Endothelial cell of umbilical vein (primary cell): ENCODE data around the gene SERTAD4. TPM values are rescaled to one million over a fixed set of nuclear protein-coding genes. Genes with fewer than 3 reads are reported as not detected.

Experiments used
- BruUV-seq: library from RNA; stranded (reverse); fragments of 400-500 nt; replicated peaks from 2 replicates; lab custom pipeline; 2021; lab: Mats Ljungman, UMichigan
- CTCF ChIA-PET: fragments of 300-600, 350-600 bp; sonication (Branson Sonifier 250); formaldehyde crosslinking; loops from one replicate; lab custom pipeline; 2021; ENCODE audit warnings: antibody characterized with exemption, inconsistent platforms; lab: Charles Lee
- POLR2A ChIA-PET: fragments of 300-600, 350-600 bp; sonication (Branson Sonifier 250); formaldehyde crosslinking; loops from one replicate; lab custom pipeline; 2021; ENCODE audit warnings: antibody characterized with exemption, inconsistent platforms; lab: Charles Lee
- DNase-seq: peaks from one replicate; pipeline ENCODE4 v3.0.0-alpha.2; 2011; ENCODE audit warnings: low read depth, low spot score
- FAIRE-seq: peaks from 2 replicates; lab custom pipeline; 2011; peaks lifted over from hg19 to GRCh38; lab: Jason Lieb, UNC
- H2AFZ ChIP-seq: 2 replicates; pipeline ENCODE4 v1.6.0; 2012; ENCODE audit warnings: low read depth, low read length, control low read depth, inconsistent platforms
- H3K27ac ChIP-seq: 2 replicates; pipeline ENCODE4 v1.5.1; 2011; ENCODE audit warnings: low read depth, mild to moderate bottlenecking, control low read depth, low read length, moderate library complexity; ENCODE audit not compliant: insufficient read depth
- H3K27me3 ChIP-seq, 2 experiments: 2 replicates each; pipeline versions ENCODE4 v1.6.0 to v1.6.1; 2011; ENCODE audit warnings: low read length in 2 of 2, mixed read lengths in 1 of 2; ENCODE audit not compliant: control insufficient read depth in 2 of 2, insufficient read depth in 2 of 2
- H3K36me3 ChIP-seq, 2 experiments: 2 replicates in 1 of 2; 3 replicates in 1 of 2; pipeline ENCODE4 v1.5.1; 2011; ENCODE audit warnings: low read length in 2 of 2, mild to moderate bottlenecking in 1 of 2, moderate library complexity in 1 of 2; ENCODE audit not compliant: control insufficient read depth in 2 of 2, insufficient read depth in 2 of 2; ENCODE audit errors: extremely low read depth in 1 of 2
- H3K4me1 ChIP-seq: 3 replicates; pipeline ENCODE4 v1.5.1; 2011; ENCODE audit warnings: mild to moderate bottlenecking, low read length; ENCODE audit not compliant: control insufficient read depth, insufficient read depth; ENCODE audit errors: extremely low read depth
- H3K4me2 ChIP-seq: 2 replicates; pipeline ENCODE4 v1.6.1; 2011; ENCODE audit warnings: low read length, control low read depth, mixed read lengths; ENCODE audit not compliant: insufficient read depth
- H3K4me3 ChIP-seq, 3 experiments: fragments of 200-600 bp in 1 of 3; sonication (generic), shearing (Covaris generic) in 1 of 3; replicated peaks in 1 of 3; 2 replicates each; pipeline ENCODE4 v1.5.1; 2011 to 2016; ENCODE audit warnings: control low read depth in 3 of 3, low read length in 3 of 3, mild to moderate bottlenecking in 2 of 3, inconsistent platforms in 1 of 3, low read depth in 1 of 3, moderate library complexity in 1 of 3; ENCODE audit not compliant: insufficient read depth in 1 of 3
- H3K79me2 ChIP-seq: 2 replicates; pipeline ENCODE4 v1.6.0; 2012; ENCODE audit warnings: low read length, inconsistent platforms; ENCODE audit not compliant: control insufficient read depth, insufficient read depth
- H3K9ac ChIP-seq: replicated peaks from 2 replicates; pipeline ENCODE3; 2011; ENCODE audit warnings: low read length, control low read depth; ENCODE audit not compliant: insufficient read depth; ENCODE audit errors: extremely low read depth
- H3K9me1 ChIP-seq: replicated peaks from 3 replicates; pipeline ENCODE4 v1.6.0; 2011; ENCODE audit warnings: mild to moderate bottlenecking, low read length; ENCODE audit not compliant: control insufficient read depth, insufficient read depth; ENCODE audit errors: extremely low read depth
- H3K9me3 ChIP-seq: replicated peaks from 2 replicates; pipeline ENCODE4 v1.5.1; 2012; ENCODE audit warnings: low read length, inconsistent platforms; ENCODE audit not compliant: control insufficient read depth, insufficient read depth
- H4K20me1 ChIP-seq: replicated peaks from 2 replicates; pipeline ENCODE3; 2011; ENCODE audit warnings: mild to moderate bottlenecking, low read length; ENCODE audit not compliant: control insufficient read depth, insufficient read depth; ENCODE audit errors: extremely low read depth
- CTCF ChIP-seq, 2 donors: IDR thresholded peaks; 1 replicate in 1 of 2; 2 replicates in 1 of 2; pipeline ENCODE4 v1.5.1; 2011; ENCODE audit warnings: low read length in 2 of 2, mild to moderate bottlenecking in 2 of 2, moderate library complexity in 2 of 2, control low read depth in 1 of 2, inconsistent platforms in 1 of 2, low read depth in 1 of 2; ENCODE audit not compliant: insufficient read depth in 1 of 2; ENCODE audit errors: extremely low read depth in 1 of 2
- EZH2 ChIP-seq: IDR thresholded peaks from 2 replicates; pipeline ENCODE4 v1.6.1; 2012; ENCODE audit warnings: borderline replicate concordance, low read depth, mild to moderate bottlenecking, moderate library complexity, low read length, inconsistent platforms; ENCODE audit not compliant: severe bottlenecking
- FOS ChIP-seq: IDR thresholded peaks from 2 replicates; pipeline ENCODE4 v1.6.1; 2011; ENCODE audit warnings: mild to moderate bottlenecking, low read length, moderate library complexity, borderline replicate concordance; ENCODE audit not compliant: insufficient read depth
- GATA2 ChIP-seq: IDR thresholded peaks from 2 replicates; pipeline ENCODE4 v1.7.0; 2011; ENCODE audit warnings: low read depth, mild to moderate bottlenecking, moderate library complexity, mixed read lengths, low read length; ENCODE audit not compliant: insufficient read length, insufficient read depth
- JUN ChIP-seq: IDR thresholded peaks from 2 replicates; pipeline ENCODE4 v1.6.1; 2011; ENCODE audit warnings: borderline replicate concordance, low read depth; ENCODE audit not compliant: insufficient read length, insufficient read depth
- MAX ChIP-seq: IDR thresholded peaks from 2 replicates; pipeline ENCODE4 v1.6.1; 2011; ENCODE audit not compliant: insufficient read depth, insufficient read length
- MYC ChIP-seq: IDR thresholded peaks from one replicate; pipeline ENCODE4 v1.6.1; 2011; ENCODE audit warnings: mild to moderate bottlenecking, low read depth, low read length
- POLR2A ChIP-seq: IDR thresholded peaks from 2 replicates; pipeline ENCODE4 v1.6.1; 2012; ENCODE audit warnings: low read depth, mild to moderate bottlenecking, control low read depth, low read length
- POLR2AphosphoS5 ChIP-seq: IDR thresholded peaks from 2 replicates; pipeline ENCODE4 v1.6.1; 2012; ENCODE audit warnings: low read depth, mild to moderate bottlenecking, control low read depth, low read length, moderate library complexity; ENCODE audit not compliant: insufficient read depth
- dilution Hi-C: fragments of 300-500 bp; cut with MboI; formaldehyde crosslinking; loops from one replicate; pipeline ENCODE4 v1.15.0; 2019; ENCODE audit warnings: low sequenced_read_pairs; ENCODE audit not compliant: extremely low pct_ligation_motif_present
- intact Hi-C: fragments of 100-400 bp; cut with micrococcal nuclease; formaldehyde crosslinking; loops from one replicate; pipeline ENCODE4 v1.10.0; 2022
- polyA plus RNA-seq, 4 experiments: library from polyadenylated mRNA; depleted of rRNA in 3 of 4; stranded (reverse) in 3 of 4; unstranded in 1 of 4; fragments of >200 nt; gene quantifications; 2 replicates each; pipeline versions ENCODE4 v1.2.1 to v1.2.3, GENCODE V29; 2011 to 2012; ENCODE audit warnings: missing spikeins in 1 of 4
- total RNA-seq: library from RNA; stranded (reverse); gene quantifications from 2 replicates; pipeline ENCODE4 v1.2.3, GENCODE V29; 2021

Gene SERTAD4
- total and polyA plus RNA-seq, 2 donors (not counting 3 experiments of a cell fraction or from before 2014, with no cell fraction given) = 4.0 to 11.3 TPM

GRCh38 chr1:210201681-210202080 is 30.9 kb upstream of the SERTAD4 start:
- Histone ChIP-seq H3K4me2 (no peak overlapping the region), H4K20me1 (no peaks in the 10 kb centered on the region), H3K9ac (no peak overlapping the region), H3K9me3 (no peaks in the 10 kb centered on the region), H2AFZ (no peak overlapping the region), H3K79me2 (no peaks in the 10 kb centered on the region), H3K36me3 (no peaks in the 10 kb centered on the region), H3K27me3 (no peaks in the 10 kb centered on the region), H3K27ac (no peak overlapping the region), H3K4me3 (no peak overlapping the region), H3K4me1 (no peaks in the 10 kb centered on the region), H3K9me1 (no peaks in the 10 kb centered on the region)
- ChIA-PET CTCF (interaction anchor here (1.7 kb wide), 1 partner anchor 10 kb away, joined by 3 read pairs; no protein-coding TSS in a partner anchor), POLR2A (no interaction called here)
- no TSS peak for BruUV-seq
- dilution Hi-C loops (no loop called here), intact Hi-C loops (no loop called here)
- FAIRE-seq (no peak), DNase-seq (no peak)
- TF ChIP-seq POLR2AphosphoS5 = no peak
- TF ChIP-seq MAX = no peak
- no peak for TF ChIP-seq EZH2
- TF ChIP-seq GATA2 = no peak
- no peak for TF ChIP-seq MYC
- no peak for TF ChIP-seq FOS
- no peak for TF ChIP-seq POLR2A
- TF ChIP-seq CTCF (IDR thresholded peaks at IDR 0.05; ENCODE audit: extremely low read depth in 1 of 2, insufficient read depth in 1 of 2, low read depth in 1 of 2, low read length in 2 of 2) = no peak
- no peak for TF ChIP-seq JUN
